ENCODE results near the gene KDM4F. TPM values are rescaled to one million over a fixed set of nuclear protein-coding genes. Genes with fewer than 3 reads are reported as not detected.

Gene KDM4F
- total and polyA plus RNA-seq, 12 donors, result not detected

DNA sequence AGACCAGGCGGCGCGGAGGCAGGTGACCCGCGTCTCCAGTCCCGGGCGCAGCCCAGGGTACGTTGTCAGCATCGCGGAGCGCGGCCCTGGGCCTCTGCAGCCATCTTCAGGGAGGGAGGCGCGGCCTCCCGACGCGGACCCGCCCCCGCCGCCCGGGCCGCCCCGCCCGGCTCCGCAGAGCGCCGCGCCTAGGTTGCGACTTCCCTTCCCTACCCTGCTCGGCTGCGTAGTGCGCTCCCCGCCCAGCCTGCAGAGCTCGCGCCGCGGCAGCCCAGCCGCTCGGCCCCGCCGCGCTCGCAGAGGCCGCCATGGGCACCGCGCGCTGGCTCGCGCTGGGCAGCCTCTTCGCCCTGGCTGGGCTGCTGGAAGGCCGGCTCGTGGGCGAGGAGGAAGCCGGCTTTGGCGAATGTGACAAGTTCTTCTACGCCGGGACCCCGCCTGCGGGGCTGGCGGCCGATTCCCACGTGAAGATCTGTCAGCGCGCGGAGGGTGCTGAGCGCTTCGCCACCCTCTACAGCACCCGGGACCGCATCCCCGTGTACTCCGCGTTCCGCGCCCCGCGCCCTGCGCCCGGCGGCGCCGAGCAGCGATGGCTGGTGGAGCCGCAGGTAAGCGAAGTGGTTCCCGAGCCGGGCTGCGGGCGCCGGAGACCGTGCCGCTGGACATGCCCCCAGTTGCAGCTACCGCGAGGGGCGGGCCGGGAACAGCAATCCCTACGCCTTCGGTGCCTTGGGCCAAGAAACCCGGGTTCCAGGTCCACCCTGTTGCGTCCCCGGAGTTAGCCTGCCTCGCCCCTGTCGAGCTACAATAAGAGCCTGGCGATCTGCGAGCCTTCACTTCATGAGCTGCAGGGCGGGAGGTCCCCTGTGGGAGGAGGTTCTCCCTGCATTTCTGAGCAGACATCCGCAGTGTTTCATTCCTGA lies 40.7 kb downstream of the KDM4F start, which contains the start of gene ENDOD1:
TSS of gene ENDOD1 (plus strand) at position 227 of the 923 bp plus-strand sequence. CDS start at position 309, 82 bp downstream.
- Histone ChIP-seq H3K4me3 (peak within 1 kb of the TSS; percentile 21 to 78 (median 42)), H3K27me3 (no peaks in the 10 kb centered on the region), H3K27ac (peak within 1 kb of the TSS; percentile 19 to 97 (median 87)), H3K9me3 (replicated peaks in 1 of 3) (no peaks in the 10 kb centered on the region), H3K36me3 (replicated peaks in 1 of 2) (no peaks in the 10 kb centered on the region), H3K4me1 (replicated peaks in 1 of 2) (peaks cover 13 to 31% of the 10 kb centered on the region in 2 donors)
- intact Hi-C loops (cut with DNase I), result loop anchor here in 1 of 2 donors (5.0 kb wide), 1 partner anchor 47 kb away; no protein-coding TSS in a partner anchor
- WGBS, 4 donors, result 0 to 1% (median 0%) methylated on average over 8 to 106 of the region's 106 CpGs; no CpG with 5 or more reads in 1 of the 4 donors
- TF ChIP-seq CTCF (IDR thresholded peaks at IDR 0.05), result peak in 2 of 6 experiments; percentile 26 to 41
- peak; percentile 80 to 94 for TF ChIP-seq POLR2A (IDR thresholded peaks at IDR 0.05)
- DNase-seq, result peak; percentile 76 to 88 (median 83)

DNA sequence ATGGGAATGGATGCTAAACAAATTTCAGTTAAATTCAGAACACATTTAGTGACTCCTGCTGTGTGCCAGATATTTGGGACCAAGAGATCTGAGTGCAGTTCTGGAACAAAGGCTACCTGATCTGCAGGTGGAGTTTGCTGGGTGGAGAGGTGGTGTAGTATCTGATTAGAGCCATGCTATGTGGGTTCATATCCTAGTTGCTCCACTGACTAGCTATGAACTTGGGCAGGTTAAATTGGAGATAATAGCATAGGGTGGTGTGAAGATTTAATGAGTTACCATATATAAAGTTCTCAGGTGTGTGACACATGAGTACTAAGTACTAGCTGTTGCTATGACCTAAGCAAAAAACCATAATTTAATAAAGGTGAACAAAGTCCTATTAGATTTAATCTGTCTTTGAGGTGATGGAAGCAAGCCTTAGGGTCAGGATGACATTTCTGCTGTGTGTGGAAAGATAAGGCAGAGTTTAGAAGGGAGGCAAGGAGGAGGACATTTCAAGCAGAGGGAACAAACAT lies 42.5 kb downstream of the KDM4F start:
- no peak overlapping the region for H3K4me3 ChIP-seq

DNA sequence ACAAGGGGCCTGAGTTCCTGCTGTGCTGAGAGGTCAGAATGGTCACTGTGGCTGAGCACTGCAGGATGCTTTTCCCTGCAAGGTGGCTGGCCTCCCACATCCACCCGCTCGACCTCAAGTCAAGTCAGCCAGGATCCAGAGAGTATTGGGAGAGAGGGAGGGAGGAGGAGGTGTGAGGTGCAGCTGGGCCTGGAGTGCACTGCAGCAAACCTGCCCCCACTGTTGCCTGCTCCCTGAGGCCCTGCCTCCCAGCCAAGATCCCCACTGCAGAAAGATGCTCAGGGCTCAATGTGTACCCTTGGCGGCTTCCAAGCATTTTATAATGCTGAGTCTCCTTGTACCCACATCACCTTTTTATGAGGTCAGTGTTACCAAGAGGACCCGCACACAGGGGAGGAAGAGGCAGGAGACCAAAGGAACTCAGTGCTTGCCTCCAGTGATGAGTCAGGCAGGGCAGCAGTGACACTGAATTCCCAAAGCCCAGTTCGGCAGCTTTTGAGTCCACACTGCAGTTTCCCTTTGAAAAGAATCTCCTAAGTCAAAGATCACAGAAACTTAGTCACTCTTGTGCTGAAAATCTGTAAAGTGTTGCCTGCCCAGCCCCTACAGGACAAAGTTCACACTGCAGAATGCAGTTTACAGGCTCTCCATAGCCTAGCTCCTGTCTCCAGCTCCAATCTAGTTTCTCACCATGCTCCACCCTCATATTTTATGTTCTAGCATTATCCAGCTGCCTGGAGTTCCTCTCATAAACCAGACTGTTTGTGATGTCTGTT lies 43.5 kb downstream of the KDM4F start:
- peak in 6 of 7 donors; percentile 32 to 56 (median 40) for DNase-seq
- H3K27ac ChIP-seq, result peak overlapping the region in 2 of 5 donors; percentile 26 to 70
- whole genome bisulfite sequencing, 4 donors, result 53 to 57% (median 55%) methylated on average over 5 of the region's 5 CpGs
- peaks cover 24 to 45% of the 10 kb centered on the region in 2 donors for H3K4me1 ChIP-seq (replicated peaks in 1 of 2)
- H3K4me3 ChIP-seq, result no peak overlapping the region
- no peaks in the 10 kb centered on the region for H3K9me3 ChIP-seq (replicated peaks in 1 of 3)
- H3K36me3 ChIP-seq (replicated peaks in 1 of 2), result no peaks in the 10 kb centered on the region
- no peaks in the 10 kb centered on the region for H3K27me3 ChIP-seq
- TF ChIP-seq POLR2A (IDR thresholded peaks at IDR 0.05) (no peak), CTCF (IDR thresholded peaks at IDR 0.05) (peak; percentile 39 to 65 (median 46))
- intact Hi-C loops (cut with DNase I), result no loop called here

More for the DNA sequence above, 42.5 kb downstream of the KDM4F start:
- DNase-seq, result no peak
- Histone ChIP-seq H3K27ac (no peak overlapping the region), H3K9me3 (replicated peaks in 1 of 3) (no peaks in the 10 kb centered on the region), H3K4me1 (replicated peaks in 1 of 2) (peaks cover 24 to 44% of the 10 kb centered on the region in 2 donors), H3K36me3 (replicated peaks in 1 of 2) (no peaks in the 10 kb centered on the region), H3K27me3 (no peaks in the 10 kb centered on the region)
- intact Hi-C loops (cut with DNase I), result no loop called here
- TF ChIP-seq CTCF (IDR thresholded peaks at IDR 0.05) (no peak), POLR2A (IDR thresholded peaks at IDR 0.05) (no peak)

DNA sequence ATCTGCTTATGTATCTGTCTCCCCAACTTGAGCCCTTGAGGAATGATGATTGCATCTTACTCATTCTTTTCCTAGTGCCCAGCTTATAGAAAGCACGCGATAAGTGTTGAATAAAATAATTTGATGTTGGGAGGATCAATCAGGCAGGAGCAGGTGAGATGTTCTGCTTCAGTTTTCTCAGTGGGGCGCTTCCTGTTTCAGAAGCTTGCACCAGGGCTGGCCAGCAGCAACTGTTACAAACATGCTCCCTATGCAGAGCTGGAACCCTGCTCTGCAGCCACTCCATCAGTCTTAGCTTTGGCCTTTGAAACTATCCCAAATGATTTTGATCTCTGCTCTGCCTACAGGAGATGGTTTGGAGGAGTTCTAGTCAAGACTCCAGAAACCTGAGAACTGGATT lies 44.3 kb downstream of the KDM4F start:
- 92 to 96% (median 92%) methylated on average over 3 of the region's 3 CpGs for WGBS, 4 donors
- H3K4me3 ChIP-seq, result no peak overlapping the region
- H3K4me1 ChIP-seq (replicated peaks in 1 of 2), result peaks cover 24 to 44% of the 10 kb centered on the region in 2 donors
- H3K36me3 ChIP-seq (replicated peaks in 1 of 2), result no peaks in the 10 kb centered on the region
- no peaks in the 10 kb centered on the region for H3K27me3 ChIP-seq
- TF ChIP-seq CTCF (IDR thresholded peaks at IDR 0.05), result no peak
- TF ChIP-seq POLR2A (IDR thresholded peaks at IDR 0.05), result no peak
- H3K27ac ChIP-seq, result peak overlapping the region in 2 of 5 donors; percentile 26 to 70
- no peaks in the 10 kb centered on the region for H3K9me3 ChIP-seq (replicated peaks in 1 of 3)
- intact Hi-C loops (cut with DNase I), result no loop called here
- DNase-seq, result no peak

Data from adrenal gland (tissue), 12 donors.